Measurements from ENCODE around the gene SCRN2. TPM values are rescaled to one million over a fixed set of nuclear protein-coding genes. Genes with fewer than 3 reads are reported as not detected.

SCRN2 gene
- polyA plus RNA-seq, 4 donors: 31.4 to 78.5 (median 39.5) TPM

DNA sequence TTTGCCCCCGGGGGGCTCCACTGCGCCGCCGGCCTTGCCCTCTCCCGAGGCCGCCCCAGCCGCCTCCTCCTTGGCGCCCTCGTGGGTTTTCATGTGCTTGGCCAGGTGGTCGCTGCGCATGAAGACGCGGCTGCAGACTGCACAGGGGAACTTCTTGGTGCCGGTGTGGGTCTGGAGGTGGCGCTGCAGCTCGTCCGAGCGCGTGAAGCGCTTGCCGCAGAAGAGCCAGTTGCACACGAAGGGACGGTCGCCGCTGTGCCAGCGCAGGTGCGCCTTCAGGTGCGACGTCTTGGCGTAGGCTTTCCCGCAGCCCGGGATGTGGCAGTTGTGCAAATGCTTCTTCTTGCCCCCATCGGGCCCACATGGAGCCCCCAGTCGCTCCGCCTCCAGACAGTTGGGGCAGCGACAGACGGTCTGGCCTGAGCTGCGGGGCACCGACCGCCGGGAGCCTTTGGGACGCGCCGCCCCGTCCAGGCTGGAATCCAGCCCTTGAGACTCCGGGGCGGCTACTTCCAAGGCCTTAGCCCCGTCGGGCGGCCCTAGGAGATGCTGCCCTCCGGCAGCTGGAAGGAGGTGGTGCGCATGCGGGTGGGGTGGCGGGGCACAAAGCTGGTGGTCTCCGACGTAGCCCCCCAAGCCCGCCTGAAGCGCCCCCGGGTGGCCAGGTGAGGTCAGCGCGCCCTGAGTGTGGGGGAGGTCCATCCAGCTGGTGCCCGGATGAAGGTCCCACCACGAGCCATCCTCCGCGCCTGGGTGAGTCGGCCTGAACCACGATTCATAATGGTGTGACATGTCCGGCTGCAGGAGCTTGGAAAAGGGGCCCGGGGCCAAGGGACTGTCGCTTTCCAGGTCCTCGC, 6.5 kb upstream of the SCRN2 start:
- no peak for DNase-seq (ENCODE audit: low read depth in 4 of 4, low spot score in 3 of 4)

GRCh38 chr17:47846716-47847340, 5.8 kb upstream of the SCRN2 start:
- DNase-seq (ENCODE audit: low read depth in 4 of 4, low spot score in 3 of 4): no peak

- DNase-seq (ENCODE audit: low read depth in 4 of 4, low spot score in 3 of 4): no peak
Observed at GRCh38 chr17:47845716-47846075, 4.6 kb upstream of the SCRN2 start.

DNA sequence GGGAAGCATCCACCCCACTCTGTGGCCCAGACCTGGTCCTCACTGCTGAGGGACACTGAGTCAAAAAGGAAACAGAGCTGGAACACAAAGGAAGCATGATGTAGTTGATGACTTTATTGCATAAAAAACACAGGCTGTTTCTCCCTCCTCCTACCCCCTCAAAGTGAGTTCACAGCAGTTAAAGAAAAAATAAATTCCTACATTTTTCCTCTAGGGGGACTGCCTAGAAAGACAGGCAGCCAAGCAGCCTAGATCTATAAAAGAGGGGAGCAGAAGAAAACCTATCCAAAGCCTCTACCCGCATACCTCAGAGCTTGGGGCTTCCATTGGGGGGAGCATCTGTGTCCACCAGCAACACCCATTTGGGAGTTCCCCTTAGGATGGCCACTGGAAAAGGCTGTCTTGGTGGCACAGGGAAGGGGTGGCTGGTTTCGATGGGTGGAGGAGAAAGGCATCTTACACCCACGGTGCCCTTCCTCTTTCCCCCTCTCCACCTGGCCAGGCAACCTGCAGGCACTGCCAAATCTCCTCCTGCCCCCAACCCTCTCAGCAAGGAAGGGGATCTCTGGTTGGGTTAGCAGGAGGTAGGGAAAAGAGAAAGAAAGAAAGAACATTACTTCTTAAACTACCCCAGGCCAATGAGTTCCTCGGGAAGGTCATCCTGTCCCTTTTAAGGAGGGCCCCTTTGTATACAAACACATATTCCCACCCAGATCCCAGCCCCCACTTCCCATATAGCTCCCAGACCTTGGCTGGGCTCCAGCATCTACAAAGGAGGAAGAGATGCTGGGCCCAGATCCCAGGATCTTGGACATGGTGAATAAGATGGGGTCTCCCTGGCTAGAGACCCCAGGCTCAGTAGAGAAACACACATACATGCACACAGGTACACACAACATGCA, 4.0 kb upstream of the SCRN2 start:
- DNase-seq (ENCODE audit: low read depth in 4 of 4, low spot score in 3 of 4): no peak

DNA sequence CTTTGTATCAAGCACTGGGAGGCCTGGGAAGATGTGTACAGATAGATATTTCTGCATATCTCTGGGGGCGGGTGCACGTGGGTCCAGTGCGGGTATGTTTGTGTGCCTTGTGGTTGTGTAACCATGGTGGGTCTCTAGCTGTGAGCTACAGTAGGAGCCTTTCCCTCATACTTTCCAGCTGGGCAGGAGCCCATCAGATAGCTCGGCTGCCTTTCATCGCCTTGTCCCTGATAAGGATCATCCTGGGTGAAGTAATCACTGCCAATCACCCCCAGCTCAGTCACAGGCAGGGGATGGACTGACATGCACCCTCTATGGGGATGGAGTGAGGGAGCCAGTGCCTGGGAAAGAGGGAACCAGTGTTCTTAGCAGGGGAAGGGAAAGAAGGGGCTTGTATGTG, 3.2 kb upstream of the SCRN2 start:
- no peak for DNase-seq (ENCODE audit: low read depth in 4 of 4, low spot score in 3 of 4)

- DNase-seq (ENCODE audit: low read depth in 4 of 4, low spot score in 3 of 4): no peak
Observed at GRCh38 chr17:47843391-47843730, 2.3 kb upstream of the SCRN2 start.

DNA sequence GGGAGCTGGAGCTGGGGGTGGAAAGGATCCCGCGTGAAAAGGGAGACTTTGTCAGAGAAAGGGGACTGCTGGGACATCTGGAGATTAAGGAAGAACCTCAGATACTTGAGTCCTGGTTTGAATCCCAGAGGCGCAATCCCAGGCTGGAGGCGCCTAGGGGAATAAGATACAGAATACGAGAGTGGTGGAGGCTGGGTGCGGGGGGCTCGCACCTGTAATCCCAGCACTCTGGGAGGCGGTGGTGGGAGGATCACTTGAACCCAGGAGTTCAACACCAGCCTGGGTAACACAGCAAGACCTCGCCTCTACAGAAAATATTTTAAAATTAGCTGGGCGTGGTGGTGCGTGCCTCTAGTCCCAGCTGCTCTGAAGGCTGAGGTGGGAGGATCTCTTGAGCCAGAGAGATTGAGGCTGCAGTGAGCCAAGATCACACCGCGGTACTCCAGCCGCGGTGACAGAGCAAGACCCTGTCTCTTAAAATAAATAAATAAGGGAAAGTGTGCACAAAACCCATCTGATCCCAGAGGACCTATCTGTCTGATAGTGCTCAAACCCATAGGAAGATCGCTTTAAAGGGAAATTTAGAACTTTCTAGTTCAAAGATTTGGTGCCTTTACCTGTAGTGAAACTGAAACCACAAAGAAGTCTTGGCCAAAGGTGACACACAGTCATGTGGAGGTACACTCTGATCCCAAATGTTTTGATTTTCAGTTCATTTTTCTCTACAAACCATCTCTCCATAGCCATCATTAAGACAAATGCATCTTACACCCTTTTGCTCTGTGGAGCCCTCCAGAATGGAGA, 617 bp upstream of the SCRN2 start:
- DNase-seq (ENCODE audit: low read depth in 4 of 4, low spot score in 3 of 4): no peak

DNA sequence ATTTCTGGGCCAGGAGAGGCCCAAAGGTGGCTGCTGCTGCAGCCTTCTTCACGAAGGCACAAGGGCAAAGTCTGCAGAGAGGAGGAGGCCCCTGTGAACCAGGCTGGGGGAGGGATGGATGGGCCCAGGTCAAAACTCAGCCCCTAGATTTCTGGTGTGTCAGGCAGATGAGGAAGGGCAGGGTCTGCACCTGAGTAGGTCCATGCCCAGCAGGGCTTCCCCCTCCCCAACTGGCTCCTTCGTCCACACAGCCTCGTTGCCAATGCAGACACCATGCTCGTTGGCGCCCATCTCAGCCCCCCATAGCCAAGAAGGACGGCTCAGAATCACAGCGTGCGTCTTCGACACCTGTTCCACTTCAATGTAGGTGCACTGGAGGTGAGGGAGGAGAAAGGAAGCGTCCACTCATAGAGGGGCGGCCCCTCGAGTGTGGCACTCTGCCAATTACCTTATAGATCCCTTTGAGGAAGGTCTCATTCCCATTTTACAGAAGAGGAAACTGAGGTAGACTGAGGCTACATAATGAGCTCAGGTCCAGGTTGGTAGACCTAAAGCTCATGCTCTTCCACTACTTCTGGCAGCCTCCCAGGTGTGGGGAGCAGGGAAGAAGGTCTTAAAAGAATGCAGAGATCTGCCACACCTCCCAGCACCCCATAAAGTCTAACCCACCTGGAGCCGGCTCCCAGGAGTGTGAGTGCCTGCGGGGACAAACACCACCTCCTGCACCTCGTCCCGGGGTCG, 902 bp downstream of the SCRN2 start:
- DNase-seq (ENCODE audit: low read depth in 4 of 4, low spot score in 3 of 4): no peak

DNA sequence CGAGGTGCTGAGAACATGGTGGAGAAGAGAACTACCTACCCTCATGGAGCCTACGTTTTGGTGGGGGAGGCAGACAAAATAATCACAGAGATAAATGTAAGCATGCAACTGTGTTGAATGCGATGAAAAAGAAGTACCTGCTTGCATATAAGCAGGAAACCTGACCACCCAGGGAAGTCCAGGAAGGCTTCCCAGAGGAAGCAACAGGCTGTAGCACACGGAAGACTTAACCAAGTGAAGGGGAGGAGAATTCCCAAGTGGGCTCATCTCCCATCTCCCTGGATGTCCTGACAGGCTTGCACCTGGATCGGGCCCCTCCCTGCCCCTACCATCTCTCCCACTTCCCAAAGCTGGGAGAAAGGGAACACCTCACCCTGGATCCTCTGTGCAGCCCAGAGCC, 2.0 kb downstream of the SCRN2 start:
- DNase-seq (ENCODE audit: low read depth in 4 of 4, low spot score in 3 of 4): no peak

DNA sequence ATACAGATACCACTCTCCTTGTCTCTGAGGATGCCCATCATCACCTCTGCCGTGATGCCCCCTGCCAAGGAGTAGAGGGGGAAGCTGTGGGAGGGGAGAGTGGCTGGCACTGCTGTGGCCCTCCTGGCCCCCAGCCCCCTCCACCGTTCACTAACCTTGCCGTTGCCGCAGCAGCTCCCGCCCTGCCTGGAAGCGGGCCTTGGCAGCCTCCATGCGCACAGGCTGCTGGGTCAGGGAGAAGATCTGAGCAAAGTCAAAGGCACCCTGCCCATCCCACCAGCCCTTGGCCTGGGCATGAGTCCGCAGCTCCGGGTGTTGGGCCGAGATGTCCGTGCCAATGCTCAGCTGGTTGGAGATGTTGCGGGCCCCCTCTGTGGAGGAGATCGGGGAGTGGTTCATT, 2.4 kb downstream of the SCRN2 start:
- DNase-seq (ENCODE audit: low read depth in 4 of 4, low spot score in 3 of 4): no peak

- DNase-seq (ENCODE audit: low read depth in 4 of 4, low spot score in 3 of 4): no peak
Observed at GRCh38 chr17:47837401-47838039, 3.6 kb downstream of the SCRN2 start.

GRCh38 chr17:47836601-47837000, 4.5 kb downstream of the SCRN2 start:
- DNase-seq (ENCODE audit: low read depth in 4 of 4, low spot score in 3 of 4): no peak

DNA sequence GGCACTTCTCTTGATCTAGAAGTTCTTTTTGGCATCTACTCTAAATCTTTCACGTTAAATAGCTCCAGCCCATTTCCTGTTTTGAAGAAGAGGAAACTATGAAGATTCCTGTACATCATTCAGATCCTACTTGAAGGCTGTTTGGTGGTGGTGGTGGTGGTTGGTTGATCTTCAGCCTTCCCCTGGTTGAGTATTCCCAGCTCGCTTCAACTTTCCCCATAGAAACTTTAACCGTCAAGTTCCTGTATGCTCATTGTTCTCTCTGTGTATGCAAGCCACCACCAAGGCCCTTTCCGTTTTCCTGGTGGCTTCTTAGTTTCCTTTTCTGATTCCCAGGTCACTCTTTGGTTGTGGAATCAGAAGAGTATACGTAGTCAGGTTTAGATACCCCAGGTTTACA, 6.3 kb downstream of the SCRN2 start:
- no peak for DNase-seq (ENCODE audit: low read depth in 4 of 4, low spot score in 3 of 4)

DNA sequence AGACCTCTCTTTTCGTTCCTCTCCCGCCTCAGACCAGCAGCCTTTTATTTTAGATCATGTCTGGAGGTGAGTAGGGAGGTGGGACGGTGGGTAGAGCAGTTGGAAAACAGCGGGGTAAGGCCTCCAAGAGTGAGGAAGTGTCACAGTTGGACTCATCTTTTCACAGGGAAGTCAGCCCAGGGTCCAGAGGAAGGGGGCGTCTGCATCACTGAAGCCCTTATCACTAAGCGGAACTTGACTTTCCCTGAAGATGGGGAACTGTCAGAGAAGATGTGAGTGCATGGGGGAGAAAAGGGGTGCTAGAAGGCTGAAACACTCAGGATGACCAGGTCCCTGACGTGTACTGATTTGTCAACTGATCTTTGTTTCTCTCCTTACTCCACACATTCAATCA, 9.1 kb downstream of the SCRN2 start:
- DNase-seq (ENCODE audit: low read depth in 4 of 4, low spot score in 3 of 4): no peak

DNA sequence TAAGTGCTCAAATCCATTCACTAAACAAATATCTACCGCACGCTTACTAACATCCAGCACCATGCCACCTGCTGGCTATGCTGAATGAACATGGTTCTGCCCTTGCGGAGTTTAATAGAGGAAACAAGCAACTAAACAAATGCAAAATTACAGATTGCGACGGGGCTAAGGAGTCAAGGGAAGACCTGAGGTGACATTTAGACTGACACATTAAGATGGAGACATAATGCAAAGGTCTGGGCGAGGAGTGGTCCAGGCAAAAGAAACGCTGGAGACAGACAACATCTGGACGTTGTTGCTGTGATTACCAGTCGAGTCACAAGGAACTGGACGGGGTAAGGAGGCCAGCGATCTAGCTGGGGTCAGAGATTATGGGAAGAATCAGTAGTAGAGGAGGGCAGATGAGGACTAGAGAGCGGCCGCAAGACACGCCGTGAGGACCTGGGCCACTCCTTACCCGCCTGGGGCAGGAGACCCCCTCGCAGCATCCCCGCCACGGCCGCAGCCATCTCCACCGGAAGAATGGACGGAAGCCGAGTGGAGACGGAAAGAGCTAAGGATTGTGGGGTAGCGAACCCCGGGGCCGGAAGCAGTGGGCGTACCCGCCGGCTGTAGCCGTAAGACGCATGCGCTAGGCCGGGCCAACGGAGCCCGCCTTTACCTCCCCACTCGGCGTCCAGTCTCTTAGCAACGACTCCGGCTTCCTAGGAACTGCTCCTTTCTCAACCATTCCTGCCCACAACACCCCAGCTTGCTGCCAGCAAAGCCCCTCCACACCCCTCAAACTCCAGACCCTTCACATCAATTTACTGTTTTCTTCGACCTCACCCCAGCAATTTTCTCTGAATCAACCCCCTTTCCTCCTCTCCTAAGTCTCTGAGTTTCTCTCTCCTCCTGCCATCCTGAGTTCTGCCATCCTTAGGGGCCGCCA, 9.8 kb downstream of the SCRN2 start, which contains the start of the genes LRRC46 and MRPL10:
TSS of gene LRRC46 (plus strand) at position 668 of the 931 bp plus-strand sequence. CDS start 320 bp downstream, outside the sequence.
TSS of gene MRPL10 (minus strand) at position 539 of the 931 bp plus-strand sequence. CDS start at position 509, 30 bp downstream.
- peak; percentile 86 to 92 (median 87) for DNase-seq (ENCODE audit: low read depth in 4 of 4, low spot score in 3 of 4)

DNA sequence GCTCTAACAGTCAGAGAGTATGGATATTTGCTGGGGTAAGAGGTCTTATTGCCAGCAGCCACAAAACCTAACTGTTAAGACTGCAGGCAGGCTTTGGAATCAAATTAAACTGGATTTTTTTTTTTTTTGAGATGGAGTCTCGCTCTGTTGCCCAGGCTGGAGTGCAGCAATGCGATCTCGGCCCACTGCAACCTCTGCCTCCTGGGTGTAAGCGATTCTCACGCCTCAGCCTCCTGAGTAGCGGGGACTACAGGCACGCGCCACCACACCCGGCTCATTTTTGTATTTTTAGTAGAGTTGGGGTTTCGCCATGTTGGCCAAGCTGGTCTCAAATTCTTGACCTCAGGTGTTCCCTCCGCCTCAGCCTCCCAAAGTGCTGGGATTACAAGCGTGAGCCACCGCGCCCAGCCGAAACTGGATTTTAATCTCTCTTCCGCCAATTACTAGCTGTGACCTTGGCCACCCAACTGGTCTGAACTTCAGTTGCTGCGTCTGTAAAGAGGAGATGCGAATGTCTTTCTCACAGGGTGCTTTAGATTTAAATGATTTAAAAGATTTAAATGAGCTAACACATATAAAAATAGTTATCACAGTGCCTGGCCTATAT, 10.6 kb downstream of the SCRN2 start:
- no peak for DNase-seq (ENCODE audit: low read depth in 4 of 4, low spot score in 3 of 4)

- DNase-seq (ENCODE audit: low read depth in 4 of 4, low spot score in 3 of 4): no peak
Observed at GRCh38 chr17:47829870-47830269, 11.2 kb downstream of the SCRN2 start.

- DNase-seq (ENCODE audit: low read depth in 4 of 4, low spot score in 3 of 4): no peak
Observed at GRCh38 chr17:47823519-47823918, 17.6 kb downstream of the SCRN2 start.

All from left renal pelvis (tissue), 4 donors.